ENCODE data around the gene SRPX2.

SRPX2 gene

DNA sequence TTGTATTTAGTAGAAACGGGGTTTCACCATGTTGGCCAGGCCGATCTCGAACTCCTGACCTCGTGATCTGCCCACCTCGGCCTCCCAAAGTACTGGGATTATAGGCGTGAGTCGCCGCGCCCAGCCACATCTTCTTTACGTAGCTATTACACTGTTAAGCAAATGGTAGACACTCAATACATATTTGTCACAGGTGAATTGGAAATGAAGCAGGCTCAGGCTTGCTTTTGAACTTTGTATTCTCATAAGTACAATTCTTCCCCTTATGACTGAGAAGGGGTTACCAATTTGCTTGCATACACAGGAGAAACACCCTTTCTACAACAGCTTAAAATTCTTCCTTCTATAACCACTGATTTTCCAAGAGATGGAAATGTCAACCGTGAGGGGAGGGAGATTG lies 787 bp upstream of the SRPX2 start:
- no peaks in the 10 kb centered on the region for H3K36me3 Mint-ChIP-seq
- no peaks in the 10 kb centered on the region for H3K9me3 Mint-ChIP-seq
- H3K27me3 Mint-ChIP-seq: peaks cover 9% of the 10 kb centered on the region
- H3K4me1 Mint-ChIP-seq: no peaks in the 10 kb centered on the region
- H3K4me3 Mint-ChIP-seq: no peak overlapping the region
- H3K27ac Mint-ChIP-seq: no peak overlapping the region

DNA sequence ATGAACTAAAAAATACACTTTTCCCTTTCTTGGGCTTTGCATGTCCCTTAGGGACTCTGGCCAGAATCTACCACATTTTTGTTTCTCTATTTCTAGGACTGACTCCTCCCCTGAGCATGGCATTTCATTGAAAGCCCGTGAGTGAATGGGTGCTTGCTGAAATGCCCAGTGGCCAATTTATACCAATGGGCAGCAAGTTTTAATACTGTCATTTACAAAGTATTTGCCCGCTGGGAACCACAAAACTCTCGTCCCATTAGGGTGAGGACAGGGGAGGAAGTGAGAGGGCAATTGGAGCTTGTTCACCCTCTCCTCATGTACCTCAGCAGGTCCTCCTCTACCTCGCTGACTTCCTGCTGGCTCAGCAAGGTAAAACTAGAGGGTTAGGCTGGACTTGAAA lies 1.1 kb downstream of the SRPX2 start:
- Mint-ChIP-seq H3K27ac (no peak overlapping the region), H3K27me3 (peaks cover 5% of the 10 kb centered on the region), H3K4me1 (no peaks in the 10 kb centered on the region), H3K4me3 (no peak overlapping the region), H3K36me3 (no peaks in the 10 kb centered on the region), H3K9me3 (no peaks in the 10 kb centered on the region)

DNA sequence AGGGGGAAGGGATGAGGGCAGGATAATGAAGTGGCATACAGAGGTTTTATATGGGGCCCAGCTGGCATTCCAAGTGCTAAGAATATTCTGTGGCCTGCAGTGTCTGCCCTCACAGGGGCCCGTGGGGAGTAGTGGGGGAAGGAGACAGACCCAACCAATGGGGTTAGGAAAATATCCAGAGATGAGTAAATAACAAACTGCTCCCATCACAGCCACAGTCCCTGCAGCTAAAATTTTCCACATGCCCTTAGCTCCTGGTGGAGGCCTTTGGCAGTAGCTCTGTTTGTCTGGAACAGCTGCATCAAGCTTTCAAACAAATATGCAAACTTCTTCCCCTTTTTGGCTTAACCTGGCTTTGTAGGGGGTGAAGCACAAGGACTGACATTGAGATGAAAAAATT lies 3.1 kb downstream of the SRPX2 start:
- Mint-ChIP-seq H3K9me3 (no peaks in the 10 kb centered on the region), H3K4me1 (no peaks in the 10 kb centered on the region), H3K36me3 (no peaks in the 10 kb centered on the region)

GRCh38 chrX:100647739-100648138 lies 3.7 kb downstream of the SRPX2 start:
- Mint-ChIP-seq H3K4me3 (no peak overlapping the region), H3K27ac (no peak overlapping the region), H3K36me3 (no peaks in the 10 kb centered on the region), H3K9me3 (no peaks in the 10 kb centered on the region), H3K27me3 (peaks cover 5% of the 10 kb centered on the region), H3K4me1 (no peaks in the 10 kb centered on the region)

More for the DNA sequence above, 3.1 kb downstream of the SRPX2 start:
- Mint-ChIP-seq H3K4me3 (no peak overlapping the region), H3K27ac (no peak overlapping the region), H3K27me3 (peaks cover 5% of the 10 kb centered on the region)

- Mint-ChIP-seq H3K27ac (no peak overlapping the region), H3K27me3 (peaks cover 5% of the 10 kb centered on the region), H3K36me3 (no peaks in the 10 kb centered on the region)
Measured at GRCh38 chrX:100648458-100649417, 4.7 kb downstream of the SRPX2 start.

DNA sequence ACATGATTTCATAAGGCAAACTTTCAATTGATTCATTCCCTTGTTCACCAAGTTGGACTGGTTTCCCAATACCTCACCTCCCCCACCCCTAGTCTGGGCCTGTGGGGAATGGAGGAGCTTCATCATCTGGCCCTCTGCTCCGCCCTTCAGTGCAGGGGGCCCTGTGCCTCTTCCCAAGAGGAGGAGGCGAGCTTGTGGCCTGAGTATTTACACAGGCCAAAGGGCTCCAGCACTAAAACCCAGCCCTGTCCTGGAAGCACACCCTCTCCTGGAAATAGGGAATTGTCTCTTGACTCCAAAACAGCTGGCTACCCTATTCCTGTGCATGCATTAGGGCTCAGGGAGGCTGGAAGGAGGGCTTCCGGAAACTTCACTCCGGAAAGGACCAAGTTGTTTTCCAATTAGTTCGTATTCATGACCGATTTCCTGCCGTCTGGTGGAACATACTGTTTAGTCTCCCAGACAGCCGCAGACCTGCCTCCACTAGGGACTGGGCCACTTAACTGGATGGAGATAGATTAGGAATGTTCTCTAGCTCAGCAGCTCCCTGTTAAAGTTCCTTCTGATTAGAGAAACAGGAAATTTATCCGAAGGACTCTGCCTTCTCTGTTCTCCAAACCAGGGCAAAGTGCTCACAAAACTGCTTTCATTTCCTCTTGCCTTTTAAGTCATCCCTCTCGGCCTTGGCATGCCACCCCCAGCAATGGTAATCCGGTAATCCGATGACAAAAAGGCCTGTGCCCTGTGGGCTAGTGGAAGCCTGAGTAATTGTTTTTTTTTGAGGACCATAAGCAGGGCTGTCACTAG lies 5.8 kb downstream of the SRPX2 start:
- Mint-ChIP-seq H3K27ac (no peak overlapping the region), H3K9me3 (no peaks in the 10 kb centered on the region), H3K4me1 (no peaks in the 10 kb centered on the region), H3K4me3 (no peak overlapping the region), H3K36me3 (no peaks in the 10 kb centered on the region), H3K27me3 (peaks cover 2% of the 10 kb centered on the region)

More at GRCh38 chrX:100648458-100649417, 4.7 kb downstream of the SRPX2 start:
- H3K4me3 Mint-ChIP-seq: no peak overlapping the region
- H3K9me3 Mint-ChIP-seq: no peaks in the 10 kb centered on the region
- H3K4me1 Mint-ChIP-seq: no peaks in the 10 kb centered on the region

GRCh38 chrX:100650841-100651240 lies 6.8 kb downstream of the SRPX2 start:
- Mint-ChIP-seq H3K27ac (no peak overlapping the region), H3K27me3 (no peaks in the 10 kb centered on the region), H3K4me1 (no peaks in the 10 kb centered on the region), H3K36me3 (no peaks in the 10 kb centered on the region), H3K4me3 (no peak overlapping the region), H3K9me3 (no peaks in the 10 kb centered on the region)

- no peaks in the 10 kb centered on the region for H3K9me3 Mint-ChIP-seq
- no peaks in the 10 kb centered on the region for H3K4me1 Mint-ChIP-seq
- no peak overlapping the region for H3K27ac Mint-ChIP-seq
- no peaks in the 10 kb centered on the region for H3K36me3 Mint-ChIP-seq
- H3K27me3 Mint-ChIP-seq: no peaks in the 10 kb centered on the region
- no peak overlapping the region for H3K4me3 Mint-ChIP-seq
Measured at GRCh38 chrX:100652266-100652665, 8.3 kb downstream of the SRPX2 start.

DNA sequence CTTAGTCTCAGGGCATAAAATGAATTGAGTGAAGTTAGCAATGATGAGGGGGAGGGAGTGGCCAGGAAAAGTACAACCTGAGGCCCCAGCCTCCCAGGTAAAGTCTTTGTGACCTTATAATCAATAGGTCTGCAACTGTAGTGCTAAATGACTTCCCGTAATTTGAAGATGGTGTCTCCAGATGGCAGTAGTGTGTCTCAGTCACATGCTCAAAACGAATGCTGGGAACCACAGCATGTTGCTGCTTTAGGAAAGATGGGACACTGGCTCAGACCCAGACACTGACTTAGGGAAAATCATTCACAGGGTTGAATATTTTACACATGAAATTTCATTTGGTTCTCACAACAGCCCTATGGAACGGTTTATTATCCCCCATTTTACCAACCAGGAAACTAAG lies 10.3 kb downstream of the SRPX2 start:
- no peaks in the 10 kb centered on the region for H3K4me1 Mint-ChIP-seq
- peaks cover under 1% of the 10 kb centered on the region for H3K27me3 Mint-ChIP-seq
- no peaks in the 10 kb centered on the region for H3K36me3 Mint-ChIP-seq
- no peak overlapping the region for H3K4me3 Mint-ChIP-seq
- no peaks in the 10 kb centered on the region for H3K9me3 Mint-ChIP-seq
- H3K27ac Mint-ChIP-seq: no peak overlapping the region

DNA sequence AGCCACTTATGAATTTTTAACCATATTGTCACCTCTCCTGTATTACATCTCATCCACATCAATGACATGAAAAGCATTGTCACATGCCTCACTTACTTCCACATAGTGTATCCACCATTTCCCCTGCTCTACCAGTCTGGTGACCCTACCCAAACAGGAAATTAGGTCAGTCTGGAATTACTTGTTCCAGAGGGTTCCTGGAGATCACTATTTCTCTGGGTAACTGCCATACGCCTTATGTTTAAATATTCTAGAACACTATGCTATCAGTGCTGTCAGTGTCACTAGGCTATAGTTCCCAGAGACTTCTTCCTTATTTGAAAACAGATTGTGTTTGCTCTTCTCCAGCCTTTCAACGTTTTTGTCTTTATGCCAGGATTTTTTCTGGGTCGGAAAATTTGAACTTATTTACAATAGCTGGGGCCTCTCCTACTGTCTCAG lies 15.0 kb downstream of the SRPX2 start:
- H3K27me3 Mint-ChIP-seq: peaks cover 4% of the 10 kb centered on the region
- H3K4me1 Mint-ChIP-seq: no peaks in the 10 kb centered on the region
- H3K4me3 Mint-ChIP-seq: no peak overlapping the region
- H3K27ac Mint-ChIP-seq: no peak overlapping the region
- H3K9me3 Mint-ChIP-seq: no peaks in the 10 kb centered on the region
- H3K36me3 Mint-ChIP-seq: no peaks in the 10 kb centered on the region

DNA sequence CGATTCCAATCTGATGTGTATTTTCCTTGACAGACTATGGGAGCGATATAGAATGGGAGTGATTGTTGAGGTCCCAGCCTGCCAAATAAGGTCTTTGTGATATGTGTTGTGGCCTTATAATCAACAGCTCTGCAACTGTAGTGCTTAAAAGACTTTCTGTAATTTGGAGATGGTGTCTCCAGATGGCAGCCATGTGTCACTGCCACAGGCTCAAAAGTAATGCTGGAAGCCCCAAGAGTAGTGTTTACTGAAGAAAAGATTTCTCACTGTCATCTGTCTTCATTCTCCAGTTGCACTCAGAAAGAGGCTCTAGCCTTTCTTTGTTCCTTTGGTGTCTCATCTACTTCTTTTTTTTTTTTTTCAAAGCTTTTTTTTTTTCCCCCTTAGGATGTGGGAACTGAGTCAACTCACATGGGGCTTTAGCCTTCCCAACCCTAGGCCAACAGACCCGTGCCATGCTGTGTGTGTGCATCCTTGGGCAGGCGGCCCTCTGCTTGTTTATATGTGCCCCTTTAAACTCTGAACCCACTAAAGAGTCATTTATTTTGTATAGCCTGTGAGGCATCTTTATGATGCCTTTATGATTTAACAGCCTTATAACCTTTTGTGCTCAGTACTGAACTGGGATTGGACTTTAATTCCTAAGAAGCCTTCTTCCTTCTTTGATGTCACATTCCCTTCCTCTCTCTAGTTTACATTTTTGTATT lies 15.6 kb downstream of the SRPX2 start:
- Mint-ChIP-seq H3K36me3 (no peaks in the 10 kb centered on the region), H3K9me3 (no peaks in the 10 kb centered on the region), H3K27me3 (peaks cover 4% of the 10 kb centered on the region), H3K27ac (no peak overlapping the region), H3K4me1 (no peaks in the 10 kb centered on the region), H3K4me3 (no peak overlapping the region)

GRCh38 chrX:100662170-100662569 lies 18.2 kb downstream of the SRPX2 start:
- no peaks in the 10 kb centered on the region for H3K9me3 Mint-ChIP-seq
- no peaks in the 10 kb centered on the region for H3K36me3 Mint-ChIP-seq
- no peak overlapping the region for H3K27ac Mint-ChIP-seq
- H3K4me3 Mint-ChIP-seq: no peak overlapping the region
- H3K4me1 Mint-ChIP-seq: no peaks in the 10 kb centered on the region
- peaks cover 4% of the 10 kb centered on the region for H3K27me3 Mint-ChIP-seq

DNA sequence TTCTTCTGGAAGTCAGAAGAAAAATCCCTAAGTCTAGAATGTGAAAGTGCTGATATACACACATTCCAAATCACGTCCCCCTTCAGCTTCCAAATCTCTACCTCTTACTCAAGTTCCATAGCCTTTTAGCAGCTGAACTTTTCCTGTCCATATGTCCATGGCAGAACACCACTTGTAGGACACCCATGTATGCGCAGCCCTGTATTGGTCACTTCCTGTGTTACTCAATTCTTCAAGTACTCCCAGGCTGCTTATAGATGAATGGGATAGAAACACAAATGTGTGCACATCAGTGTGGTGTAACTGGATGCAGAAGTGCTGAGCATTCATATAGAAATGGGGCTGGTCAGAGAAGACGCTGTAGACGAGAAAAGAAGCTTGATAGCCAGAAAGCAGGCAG lies 18.8 kb downstream of the SRPX2 start:
- H3K4me3 Mint-ChIP-seq: no peak overlapping the region
- no peak overlapping the region for H3K27ac Mint-ChIP-seq

GRCh38 chrX:100663642-100664041 lies 19.6 kb downstream of the SRPX2 start:
- Mint-ChIP-seq H3K36me3 (no peaks in the 10 kb centered on the region), H3K27me3 (peaks cover 4% of the 10 kb centered on the region), H3K9me3 (no peaks in the 10 kb centered on the region), H3K27ac (no peak overlapping the region), H3K4me1 (no peaks in the 10 kb centered on the region), H3K4me3 (no peak overlapping the region)

More for the DNA sequence above, 18.8 kb downstream of the SRPX2 start:
- Mint-ChIP-seq H3K36me3 (no peaks in the 10 kb centered on the region), H3K4me1 (no peaks in the 10 kb centered on the region), H3K9me3 (no peaks in the 10 kb centered on the region), H3K27me3 (peaks cover 4% of the 10 kb centered on the region)

GRCh38 chrX:100672966-100673365 lies 29.0 kb downstream of the SRPX2 start:
- no peaks in the 10 kb centered on the region for H3K36me3 Mint-ChIP-seq
- no peak overlapping the region for H3K4me3 Mint-ChIP-seq
- H3K4me1 Mint-ChIP-seq: peaks cover 4% of the 10 kb centered on the region
- no peaks in the 10 kb centered on the region for H3K9me3 Mint-ChIP-seq
- H3K27ac Mint-ChIP-seq: no peak overlapping the region
- peaks cover 2% of the 10 kb centered on the region for H3K27me3 Mint-ChIP-seq
